GM13977 (cell line): ENCODE results near the gene GAS2L2.

ENCODE experiments used
- DNase-seq: peaks from one replicate; pipeline ENCODE4 v3.0.0; 2012; ENCODE audit warnings: low spot score
- in situ Hi-C: fragments of 300-500 bp; cut with MboI; formaldehyde crosslinking; loops from one replicate; pipeline ENCODE4 v1.12.0; 2022; ENCODE audit warnings: low sequenced_read_pairs, low pct_unique_long_range_greater_than_20kb, mixed read lengths, inconsistent platforms; ENCODE audit not compliant: unreplicated experiment
- TF ChIP-seq, protein P1 (sequence below): IDR thresholded peaks from 2 replicates; pipeline ENCODE4 v1.5.1; 2012; ENCODE audit warnings: mild to moderate bottlenecking, control low read depth; ENCODE audit not compliant: insufficient read depth; ENCODE audit errors: extremely low read depth, missing control alignments

GAS2L2 gene

DNA sequence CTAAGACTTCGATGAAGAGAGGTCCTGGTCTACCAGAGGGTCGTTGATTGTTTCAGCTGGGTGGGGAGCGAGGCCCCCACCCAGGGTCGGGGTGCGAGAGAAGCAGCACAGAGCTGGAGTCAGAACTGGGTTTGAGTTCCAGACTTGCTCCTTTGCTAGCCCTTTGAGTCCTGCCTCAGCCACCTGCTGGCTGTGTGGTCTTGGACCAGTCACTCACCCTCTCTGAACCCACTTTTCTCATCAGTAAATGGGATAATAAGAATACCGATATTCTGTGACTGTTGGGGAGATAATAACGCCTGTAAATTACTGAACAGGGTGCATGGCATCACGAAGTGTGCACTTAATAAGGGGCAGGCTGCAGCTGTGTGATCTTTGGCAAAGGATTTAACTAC is 42.8 kb upstream of the GAS2L2 start:
- TF ChIP-seq, protein P1, sequence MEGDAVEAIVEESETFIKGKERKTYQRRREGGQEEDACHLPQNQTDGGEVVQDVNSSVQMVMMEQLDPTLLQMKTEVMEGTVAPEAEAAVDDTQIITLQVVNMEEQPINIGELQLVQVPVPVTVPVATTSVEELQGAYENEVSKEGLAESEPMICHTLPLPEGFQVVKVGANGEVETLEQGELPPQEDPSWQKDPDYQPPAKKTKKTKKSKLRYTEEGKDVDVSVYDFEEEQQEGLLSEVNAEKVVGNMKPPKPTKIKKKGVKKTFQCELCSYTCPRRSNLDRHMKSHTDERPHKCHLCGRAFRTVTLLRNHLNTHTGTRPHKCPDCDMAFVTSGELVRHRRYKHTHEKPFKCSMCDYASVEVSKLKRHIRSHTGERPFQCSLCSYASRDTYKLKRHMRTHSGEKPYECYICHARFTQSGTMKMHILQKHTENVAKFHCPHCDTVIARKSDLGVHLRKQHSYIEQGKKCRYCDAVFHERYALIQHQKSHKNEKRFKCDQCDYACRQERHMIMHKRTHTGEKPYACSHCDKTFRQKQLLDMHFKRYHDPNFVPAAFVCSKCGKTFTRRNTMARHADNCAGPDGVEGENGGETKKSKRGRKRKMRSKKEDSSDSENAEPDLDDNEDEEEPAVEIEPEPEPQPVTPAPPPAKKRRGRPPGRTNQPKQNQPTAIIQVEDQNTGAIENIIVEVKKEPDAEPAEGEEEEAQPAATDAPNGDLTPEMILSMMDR: no peak
- no peak for DNase-seq
- in situ Hi-C loops: no loop called here

DNA sequence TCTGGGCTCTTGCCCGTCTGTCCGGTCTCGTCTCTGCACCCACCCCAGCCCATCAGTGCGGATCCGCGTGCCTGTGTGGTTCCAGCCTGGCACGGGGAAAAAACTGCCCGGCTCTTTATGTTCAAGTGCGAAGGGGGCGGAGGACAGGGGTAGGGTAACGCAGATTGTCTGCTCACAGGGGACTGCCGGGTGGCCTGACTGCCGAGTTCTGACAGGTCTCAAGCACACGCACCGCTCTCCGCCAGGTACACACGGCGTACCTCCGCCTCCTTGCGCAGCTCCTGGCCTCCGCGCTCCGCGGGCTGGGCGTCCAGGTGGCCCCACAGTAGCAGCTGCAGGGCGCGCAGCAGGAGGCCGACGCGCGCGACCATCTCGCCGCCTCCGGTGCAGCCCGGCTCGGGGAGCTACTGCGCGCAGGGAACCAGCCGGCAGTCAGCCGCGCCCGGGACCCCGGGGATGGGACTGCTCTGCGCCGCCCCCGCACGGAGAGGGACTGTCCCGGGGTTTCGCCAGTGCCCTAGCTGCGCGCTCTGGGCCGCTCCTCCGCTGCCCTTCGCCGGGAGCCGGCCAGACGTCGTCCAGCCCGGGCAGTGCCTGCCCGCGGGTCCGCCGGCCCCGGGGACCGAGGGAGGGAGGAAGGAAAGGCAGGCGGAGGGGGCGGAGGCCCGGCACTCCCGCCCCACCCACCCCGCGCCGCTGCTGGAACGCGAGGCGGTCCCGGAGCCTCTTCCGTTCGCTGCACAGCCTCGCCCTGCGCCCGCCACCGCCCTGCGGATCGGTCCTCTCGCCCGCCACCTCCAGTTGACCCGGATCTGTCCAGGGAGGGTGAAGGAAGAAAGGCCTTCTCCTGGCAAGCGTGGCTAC is 42.2 kb upstream of the GAS2L2 start, which contains the start of gene MMP28:
MMP28 (minus strand) TSS at position 635 of the 864 bp plus-strand sequence; CDS start at position 371, 264 bp downstream.
- peak; percentile 62 for DNase-seq
- in situ Hi-C loops: no loop called here
- TF ChIP-seq, protein P1: no peak

DNA sequence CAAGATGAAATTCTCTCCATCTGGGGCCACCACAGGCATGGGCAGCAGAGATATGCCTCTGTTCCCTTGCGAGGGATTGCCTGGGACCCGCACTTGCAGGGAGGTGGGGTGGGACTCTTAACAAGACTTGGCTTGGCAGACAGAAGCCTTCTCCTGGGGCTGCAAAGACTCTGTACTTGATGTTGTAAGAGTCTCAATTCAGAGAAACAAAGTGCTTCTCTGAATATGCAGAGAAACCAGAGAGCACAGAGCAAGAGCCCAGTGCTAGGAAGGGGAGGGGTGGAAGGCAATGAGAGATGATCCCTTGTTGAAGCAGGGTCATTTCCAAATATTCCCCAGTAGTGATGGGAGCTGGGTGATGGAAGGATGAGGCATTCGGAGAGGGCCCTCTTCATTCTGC is 40.2 kb upstream of the GAS2L2 start:
- TF ChIP-seq, protein P1: no peak
- in situ Hi-C loops: no loop called here
- no peak for DNase-seq

DNA sequence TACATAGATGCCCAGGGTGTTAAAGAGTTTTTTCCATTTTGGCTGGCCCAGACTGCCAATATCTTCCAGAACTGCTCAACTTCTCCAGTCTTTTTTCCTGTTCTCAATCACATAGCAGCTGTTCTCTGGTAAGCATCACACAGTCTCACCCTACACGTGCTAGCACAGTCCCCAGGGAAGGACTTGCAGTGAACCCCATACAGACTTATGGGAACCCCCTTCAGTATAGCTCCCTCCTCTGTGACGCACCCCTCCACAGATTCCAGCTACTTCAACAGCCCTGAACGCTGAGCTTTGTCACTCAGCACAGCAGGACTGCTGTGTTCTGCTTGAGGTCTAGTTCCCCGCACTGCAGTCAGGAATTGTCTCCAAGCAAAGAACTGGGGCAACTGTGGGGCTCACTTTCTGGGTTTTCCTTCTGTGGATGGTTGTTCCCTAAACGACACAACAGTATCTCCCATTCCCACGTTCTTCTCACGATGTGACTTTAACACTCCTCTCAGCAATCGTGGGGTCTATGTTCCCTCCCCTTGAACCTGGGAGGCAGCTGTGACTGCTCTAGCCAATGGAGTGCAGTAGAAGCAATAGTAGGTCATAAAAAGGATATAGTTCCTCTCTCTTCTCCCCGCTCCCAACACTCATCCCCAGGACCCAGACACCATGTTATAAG is 38.8 kb upstream of the GAS2L2 start:
- TF ChIP-seq, protein P1: no peak
- no peak for DNase-seq
- in situ Hi-C loops: no loop called here

DNA sequence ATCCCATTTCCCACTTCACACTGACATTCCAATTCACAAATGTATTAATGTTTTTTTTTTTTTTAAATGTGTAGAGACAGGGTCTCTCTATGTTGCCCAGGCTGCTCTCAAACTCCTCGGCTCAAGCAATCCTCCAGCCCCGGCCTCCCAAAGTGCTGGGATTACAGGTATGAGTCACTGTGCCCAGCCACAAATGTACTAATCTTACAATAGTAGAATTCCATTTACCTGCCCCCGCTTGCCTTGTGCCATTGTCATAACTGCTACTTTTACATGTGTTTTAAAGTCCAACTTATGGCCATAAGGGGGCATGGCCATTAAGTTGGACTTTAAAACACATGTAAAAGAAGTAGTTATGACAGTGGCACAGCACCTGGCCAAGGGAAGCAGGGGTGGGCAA is 37.8 kb upstream of the GAS2L2 start:
- TF ChIP-seq, protein P1: no peak
- in situ Hi-C loops: no loop called here
- DNase-seq: no peak

DNA sequence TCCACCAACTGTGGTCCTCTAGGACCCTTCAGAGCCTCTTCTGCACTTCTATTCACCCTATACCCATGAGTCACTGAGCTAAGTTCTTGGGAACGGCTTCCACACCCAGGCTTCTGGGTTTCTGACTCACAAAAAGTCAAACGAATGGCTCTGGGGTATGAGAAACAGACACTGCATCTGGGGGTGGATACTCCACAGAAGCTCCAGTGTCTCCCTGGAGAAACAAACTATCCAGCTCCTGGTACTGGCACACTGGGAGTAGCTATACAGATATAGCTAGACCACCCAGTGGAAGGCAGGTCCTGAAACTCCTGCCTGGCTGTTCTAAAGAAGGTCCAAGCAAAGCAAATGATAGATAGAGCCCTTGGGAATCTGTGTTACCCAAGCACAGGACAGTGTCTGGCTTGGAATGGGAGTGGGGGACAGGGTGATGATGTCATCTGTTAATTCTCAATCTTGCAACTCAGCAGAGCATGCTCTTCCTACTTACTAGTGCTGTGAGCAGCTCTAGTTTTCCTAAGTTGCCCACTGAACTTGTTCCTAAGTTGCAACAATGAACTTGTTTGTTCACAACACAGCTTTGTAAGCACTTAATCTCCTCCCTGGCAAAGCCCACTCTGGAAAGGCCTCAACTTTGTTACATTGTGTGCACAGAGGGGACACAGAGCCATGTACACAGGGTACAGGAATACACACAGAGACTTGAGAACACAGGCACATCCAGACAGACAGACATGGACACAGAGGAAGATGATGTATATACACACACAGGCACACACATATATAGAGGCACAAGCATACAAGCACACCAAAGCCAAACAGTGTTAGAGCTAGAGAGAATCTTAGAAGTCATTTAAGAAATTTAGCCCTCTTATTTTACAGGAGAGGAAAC is 35.7 kb upstream of the GAS2L2 start:
- DNase-seq: no peak
- TF ChIP-seq, protein P1: no peak
- in situ Hi-C loops: no loop called here
